GM23338 (cell line): ENCODE data around the gene TMEM132D. TPM values are rescaled to one million over a fixed set of nuclear protein-coding genes. Genes with fewer than 3 reads are reported as not detected.

ENCODE experiments used
- ATAC-seq: fragments of 200-7000 bp; cut with Tn5 transposase; 3 replicates; pipeline ENCODE4 v1.9.1; 2020
- DNase-seq: peaks from one replicate; pipeline ENCODE4 v3.0.0-alpha.2; 2015; ENCODE audit warnings: low spot score
- H2AFZ ChIP-seq: fragments of 200-600 bp; sonication (generic); 2 replicates; pipeline ENCODE4 v1.8.0; 2016; ENCODE audit warnings: antibody characterized with exemption, mild to moderate bottlenecking, moderate library complexity
- H3F3A ChIP-seq: fragments of 200-600 bp; sonication (generic); replicated peaks from 2 replicates; pipeline ENCODE4 v1.8.0; 2017; ENCODE audit warnings: antibody characterized with exemption, mixed run types, low read depth
- H3K27ac ChIP-seq: fragments of 200-600 bp; sonication (generic); 2 replicates; pipeline ENCODE4 v1.6.1; 2016; ENCODE audit warnings: low read depth
- H3K27me3 ChIP-seq: fragments of 200-600 bp; sonication (generic); 2 replicates; pipeline ENCODE4 v1.8.0; 2016; ENCODE audit warnings: mild to moderate bottlenecking, mixed run types, moderate library complexity; ENCODE audit not compliant: insufficient read depth
- H3K36me3 ChIP-seq: fragments of 200-600 bp; sonication (generic); 2 replicates; pipeline ENCODE4 v1.8.0; 2016; ENCODE audit warnings: mild to moderate bottlenecking; ENCODE audit not compliant: insufficient read depth
- H3K4me1 ChIP-seq: fragments of 200-600 bp; sonication (generic); 2 replicates; pipeline ENCODE4 v1.8.0; 2016; ENCODE audit warnings: mild to moderate bottlenecking, moderate library complexity; ENCODE audit not compliant: insufficient read depth
- H3K4me2 ChIP-seq: fragments of 200-600 bp; sonication (generic); 2 replicates; pipeline ENCODE4 v1.7.1; 2017; ENCODE audit warnings: mixed run types
- H3K4me3 ChIP-seq: fragments of 200-600 bp; sonication (generic); 2 replicates; pipeline ENCODE4 v1.6.1; 2016; ENCODE audit warnings: mixed run types
- H3K79me2 ChIP-seq: fragments of 200-600 bp; sonication (generic); replicated peaks from 2 replicates; pipeline ENCODE4 v1.8.0; 2017; ENCODE audit warnings: mild to moderate bottlenecking; ENCODE audit not compliant: insufficient read depth
- H3K9me2 ChIP-seq: fragments of 200-600 bp; sonication (generic); 2 replicates; pipeline ENCODE4 v1.8.0; 2017; ENCODE audit not compliant: insufficient read depth
- H4K20me1 ChIP-seq: fragments of 200-600 bp; sonication (generic); replicated peaks from 2 replicates; pipeline ENCODE4 v1.8.0; 2017; ENCODE audit warnings: mild to moderate bottlenecking; ENCODE audit not compliant: insufficient read depth
- H3K27ac Mint-ChIP-seq: 2 replicates; pipeline ENCODE4 v1.8.0; 2020; ENCODE audit warnings: inconsistent platforms, mild to moderate bottlenecking, moderate library complexity, mixed read lengths
- H3K27me3 Mint-ChIP-seq: 3 replicates; pipeline ENCODE4 v1.8.0; 2022; ENCODE audit warnings: low read depth, mild to moderate bottlenecking, moderate library complexity, mixed read lengths, inconsistent platforms; ENCODE audit not compliant: insufficient read depth, poor library complexity
- H3K36me3 Mint-ChIP-seq: 3 replicates; pipeline ENCODE4 v1.8.0; 2021; ENCODE audit warnings: low read depth, mild to moderate bottlenecking, inconsistent platforms, moderate library complexity, mixed read lengths
- H3K4me1 Mint-ChIP-seq: 3 replicates; pipeline ENCODE4 v1.8.0; 2020; ENCODE audit warnings: mild to moderate bottlenecking, inconsistent platforms, mixed read lengths
- H3K4me3 Mint-ChIP-seq: 3 replicates; pipeline ENCODE4 v1.8.0; 2021; ENCODE audit warnings: moderate library complexity, mild to moderate bottlenecking, inconsistent platforms, mixed read lengths
- H3K9me3 Mint-ChIP-seq: 3 replicates; pipeline ENCODE4 v1.8.0; 2020; ENCODE audit warnings: moderate library complexity, mild to moderate bottlenecking, inconsistent platforms, mixed read lengths
- CREB1 ChIP-seq: fragments of 250-450 bp; sonication (Bioruptor Pico); IDR thresholded peaks from 2 replicates; pipeline ENCODE4 v1.5.0; 2020; ENCODE audit warnings: low read depth, mild to moderate bottlenecking, moderate library complexity
- CTCF ChIP-seq, 2 experiments: fragments of 200-600 bp in 1 of 2; sonication (generic) in 1 of 2; conservative IDR thresholded peaks; 2 replicates each; pipeline versions ENCODE4 v1.5.1 to v1.6.1; 2016 to 2017; ENCODE audit warnings: antibody characterized with exemption in 2 of 2, low read depth in 2 of 2, mild to moderate bottlenecking in 2 of 2, moderate library complexity in 1 of 2
- ETS1 ChIP-seq: IDR thresholded peaks from 2 replicates; pipeline ENCODE4 v1.6.1; 2016; ENCODE audit warnings: antibody characterized with exemption
- EZH2 ChIP-seq: fragments of 200-600 bp; sonication (generic); IDR thresholded peaks from one replicate; pipeline ENCODE4 v1.8.0; 2017; ENCODE audit warnings: antibody characterized with exemption, mild to moderate bottlenecking, low read depth; ENCODE audit not compliant: unreplicated experiment
- EZH2phosphoT487 ChIP-seq: fragments of 200-600 bp; sonication (generic); IDR thresholded peaks from one replicate; pipeline ENCODE4 v1.8.1; 2018; ENCODE audit warnings: antibody characterized with exemption; ENCODE audit not compliant: unreplicated experiment
- JUNB ChIP-seq: IDR thresholded peaks from one replicate; pipeline ENCODE4 v1.6.1; 2016; ENCODE audit warnings: antibody characterized with exemption; ENCODE audit not compliant: unreplicated experiment
- NANOG ChIP-seq: IDR thresholded peaks from 2 replicates; pipeline ENCODE4 v1.6.1; 2016; ENCODE audit warnings: antibody characterized with exemption, borderline replicate concordance
- POLR2AphosphoS5 ChIP-seq: IDR thresholded peaks from 2 replicates; pipeline ENCODE4 v1.6.1; 2016; ENCODE audit warnings: antibody characterized with exemption, low read depth
- REST ChIP-seq: IDR thresholded peaks from one replicate; pipeline ENCODE4 v1.6.1; 2018; ENCODE audit warnings: antibody characterized with exemption; ENCODE audit not compliant: unreplicated experiment
- STAT1 ChIP-seq: IDR thresholded peaks from one replicate; pipeline ENCODE4 v1.6.1; 2016; ENCODE audit warnings: antibody characterized with exemption; ENCODE audit not compliant: unreplicated experiment
- ZNF114 ChIP-seq: fragments of 250-450 bp; sonication (Bioruptor Pico); IDR thresholded peaks from 2 replicates; pipeline ENCODE4 v1.5.0; 2020; ENCODE audit warnings: mild to moderate bottlenecking, moderate library complexity
- ZNF331 ChIP-seq: fragments of 250-450 bp; sonication (Bioruptor Pico); IDR thresholded peaks from 2 replicates; pipeline ENCODE4 v1.5.0; 2020; ENCODE audit warnings: low read depth, mild to moderate bottlenecking, moderate library complexity
- ZNF462 ChIP-seq: fragments of 250-450 bp; sonication (Bioruptor Pico); IDR thresholded peaks from 2 replicates; pipeline ENCODE4 v1.5.0; 2020; ENCODE audit warnings: mild to moderate bottlenecking, moderate library complexity
- polyA plus RNA-seq: library from polyadenylated mRNA; unstranded; fragments of >200 nt; fragmentation: Nextera tagmentation; extraction: Ambion mirVana; gene quantifications from 2 replicates; pipeline ENCODE4 v1.2.1, GENCODE V29; 2016
- total RNA-seq: library from RNA; depleted of rRNA; stranded (reverse); fragments of >200 nt; shearing (Covaris generic); gene quantifications from 2 replicates; pipeline ENCODE4 v1.2.3, GENCODE V29; 2014

TMEM132D gene
- total and polyA plus RNA-seq, 2 experiments from 2014 or later: 0.44 to 5.3 TPM

GRCh38 chr12:129605666-129606065 is 298.2 kb downstream of the TMEM132D start:
- ATAC-seq: no peak
- Histone ChIP-seq H3K4me1 (peaks cover 15% of the 10 kb centered on the region), H3K4me2 (no peak overlapping the region), H3K27ac (no peak overlapping the region), H3K4me3 (no peak overlapping the region), H2AFZ (no peak overlapping the region), H3K36me3 (no peaks in the 10 kb centered on the region), H3K27me3 (no peaks in the 10 kb centered on the region), H3F3A (no peaks in the 10 kb centered on the region), H4K20me1 (no peaks in the 10 kb centered on the region), H3K9me2 (no peaks in the 10 kb centered on the region), H3K79me2 (no peaks in the 10 kb centered on the region)
- Mint-ChIP-seq H3K27me3 (no peaks in the 10 kb centered on the region), H3K4me1 (no peaks in the 10 kb centered on the region), H3K27ac (no peak overlapping the region), H3K4me3 (no peak overlapping the region), H3K36me3 (peaks cover 31% of the 10 kb centered on the region; the same call in 2 of the 3 replicates), H3K9me3 (peaks cover 98% of the 10 kb centered on the region)
- TF ChIP-seq STAT1: no peak
- TF ChIP-seq ZNF331: no peak
- TF ChIP-seq REST: no peak
- TF ChIP-seq EZH2phosphoT487: no peak
- no peak for TF ChIP-seq ETS1
- TF ChIP-seq CTCF (conservative IDR thresholded peaks at IDR 0.05; ENCODE audit: low read depth in 2 of 2): no peak
- no peak for TF ChIP-seq CREB1 (CRISPR knock-in tag)
- no peak for TF ChIP-seq ZNF462 (CRISPR knock-in tag)
- TF ChIP-seq JUNB: no peak
- TF ChIP-seq EZH2: no peak
- no peak for TF ChIP-seq POLR2AphosphoS5
- no peak for TF ChIP-seq ZNF114 (CRISPR knock-in tag)
- TF ChIP-seq NANOG: no peak
- no peak for DNase-seq
